ENCODE data around the gene RBP7.

Gene RBP7

GRCh38 chr1:10051656-10052055, 54.6 kb downstream of the RBP7 start:
- no peak for DNase-seq (ENCODE audit: low read depth in 1 of 2, low spot score in 1 of 2)
- no peak overlapping the region for H3K4me3 ChIP-seq (replicated peaks; ENCODE audit: insufficient read depth, low read length)
- TF ChIP-seq REST (IDR thresholded peaks at IDR 0.05; ENCODE audit: insufficient replicate concordance, low read depth): no peak
- TF ChIP-seq POLR2AphosphoS5 (IDR thresholded peaks at IDR 0.05; ENCODE audit: low read depth): no peak
- TF ChIP-seq CTCF (IDR thresholded peaks at IDR 0.05; ENCODE audit: insufficient read depth, low read length): no peak
- no peak for TF ChIP-seq GABPA (IDR thresholded peaks at IDR 0.05; ENCODE audit: low read depth)
- no peak for TF ChIP-seq SPI1 (IDR thresholded peaks at IDR 0.05; ENCODE audit: borderline replicate concordance, low read depth)
- H3K27me3 ChIP-seq (ENCODE audit: insufficient read depth, poor library complexity, severe bottlenecking): no peaks in the 10 kb centered on the region
- no peak overlapping the region for H3K27ac ChIP-seq (replicated peaks)

GRCh38 chr1:10052347-10052746, 55.3 kb downstream of the RBP7 start:
- Histone ChIP-seq H3K27me3 (ENCODE audit: insufficient read depth, poor library complexity, severe bottlenecking) (no peaks in the 10 kb centered on the region), H3K27ac (replicated peaks) (no peak overlapping the region), H3K4me3 (replicated peaks; ENCODE audit: insufficient read depth, low read length) (no peak overlapping the region)
- TF ChIP-seq SPI1 (IDR thresholded peaks at IDR 0.05; ENCODE audit: borderline replicate concordance, low read depth) (no peak), GABPA (IDR thresholded peaks at IDR 0.05; ENCODE audit: low read depth) (no peak), CTCF (IDR thresholded peaks at IDR 0.05; ENCODE audit: insufficient read depth, low read length) (no peak), REST (IDR thresholded peaks at IDR 0.05; ENCODE audit: insufficient replicate concordance, low read depth) (no peak)
- DNase-seq (ENCODE audit: low read depth in 1 of 2, low spot score in 1 of 2): no peak

GRCh38 chr1:10054465-10054864, 57.4 kb downstream of the RBP7 start:
- no peak overlapping the region for H3K27ac ChIP-seq (replicated peaks)
- H3K4me3 ChIP-seq (replicated peaks; ENCODE audit: insufficient read depth, low read length): no peak overlapping the region
- no peaks in the 10 kb centered on the region for H3K27me3 ChIP-seq (ENCODE audit: insufficient read depth, poor library complexity, severe bottlenecking)
- no peak for DNase-seq (ENCODE audit: low read depth in 1 of 2, low spot score in 1 of 2)
- TF ChIP-seq GABPA (IDR thresholded peaks at IDR 0.05; ENCODE audit: low read depth) (no peak), SPI1 (IDR thresholded peaks at IDR 0.05; ENCODE audit: borderline replicate concordance, low read depth) (no peak), CTCF (IDR thresholded peaks at IDR 0.05; ENCODE audit: insufficient read depth, low read length) (no peak)

- DNase-seq (ENCODE audit: low read depth in 1 of 2, low spot score in 1 of 2): no peak
- no peak for TF ChIP-seq POLR2AphosphoS5 (IDR thresholded peaks at IDR 0.05; ENCODE audit: low read depth)
- no peak for TF ChIP-seq CTCF (IDR thresholded peaks at IDR 0.05; ENCODE audit: insufficient read depth, low read length)
- TF ChIP-seq SPI1 (IDR thresholded peaks at IDR 0.05; ENCODE audit: borderline replicate concordance, low read depth): no peak
- no peak for TF ChIP-seq REST (IDR thresholded peaks at IDR 0.05; ENCODE audit: insufficient replicate concordance, low read depth)
- no peak for TF ChIP-seq GABPA (IDR thresholded peaks at IDR 0.05; ENCODE audit: low read depth)
- H3K27ac ChIP-seq (replicated peaks): no peak overlapping the region
- no peak overlapping the region for H3K4me3 ChIP-seq (replicated peaks; ENCODE audit: insufficient read depth, low read length)
- H3K27me3 ChIP-seq (ENCODE audit: insufficient read depth, poor library complexity, severe bottlenecking): no peaks in the 10 kb centered on the region
Measured at GRCh38 chr1:10056599-10056987, 59.6 kb downstream of the RBP7 start.
